OCI-LY7 (cell line): ENCODE measurements around the gene CCDC192.

ENCODE experiments used
- CTCF ChIP-seq: fragments of 200-600 bp; sonication (generic); conservative IDR thresholded peaks from 2 replicates; pipeline ENCODE4 v1.5.1; 2014; ENCODE audit warnings: mild to moderate bottlenecking, antibody characterized with exemption, low read length, moderate library complexity, mixed read lengths
- EZH2phosphoT487 ChIP-seq: fragments of 200-600 bp; sonication (generic); IDR thresholded peaks from 2 replicates; pipeline ENCODE4 v1.6.1; 2018; ENCODE audit warnings: low read depth, borderline replicate concordance, mild to moderate bottlenecking, mixed run types, antibody characterized with exemption, low read length, moderate library complexity, mixed read lengths

DNA sequence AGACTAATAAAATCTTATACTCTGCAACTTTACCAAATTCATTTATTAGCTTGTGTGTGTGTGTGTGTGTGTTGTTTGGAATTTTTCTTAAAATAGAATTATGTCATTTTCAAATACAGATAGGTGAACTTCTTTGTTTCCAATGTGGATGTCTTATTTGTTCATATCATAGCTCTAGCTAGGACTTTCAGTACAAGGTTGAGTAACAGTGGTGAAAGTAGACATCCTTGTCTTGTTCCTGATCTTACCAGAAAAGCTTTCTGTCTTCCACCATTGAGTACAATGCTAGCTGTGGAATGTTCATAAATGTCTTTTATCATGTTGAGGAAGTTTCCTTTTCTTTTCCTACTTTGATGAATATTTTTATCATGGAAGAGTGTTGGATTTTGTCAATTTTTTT, 74.8 kb downstream of the CCDC192 start:
- TF ChIP-seq CTCF (no peak), EZH2phosphoT487 (no peak)
